NCI-H2171 treated with DMSO at 0.1 percent for 48 hours (cell line): ENCODE data around the gene ABCG1.
A peak's percentile ranks its signal among the peaks of the same experiment; 100 is the strongest.

Source experiments
- DNase-seq: peaks from one replicate; lab custom pipeline; 2025; lab: John Stamatoyannopoulos, UW

ABCG1 gene

GRCh38 chr21:42251654-42252324 lies 32.8 kb downstream of the ABCG1 start:
- no peak for DNase-seq

DNA sequence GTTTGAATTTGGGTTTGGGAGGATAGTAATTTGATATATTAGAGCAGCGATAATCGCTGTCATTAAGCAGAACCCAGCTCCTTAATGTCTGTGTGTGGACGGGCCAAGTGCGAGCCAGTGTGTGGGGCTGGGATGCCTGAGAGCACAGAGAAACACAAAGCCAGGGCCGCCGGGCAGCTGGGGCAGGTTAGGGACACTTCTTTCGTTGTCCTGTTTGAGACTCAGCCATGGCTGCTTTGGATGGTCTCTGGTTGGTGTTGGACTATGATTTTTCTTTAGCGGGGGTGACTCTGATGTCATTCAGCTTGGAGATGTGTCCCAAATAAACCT lies 33.4 kb downstream of the ABCG1 start:
- DNase-seq = no peak

- no peak for DNase-seq
These were observed 33.9 kb downstream of the ABCG1 start for GRCh38 chr21:42252778-42253340.

DNA sequence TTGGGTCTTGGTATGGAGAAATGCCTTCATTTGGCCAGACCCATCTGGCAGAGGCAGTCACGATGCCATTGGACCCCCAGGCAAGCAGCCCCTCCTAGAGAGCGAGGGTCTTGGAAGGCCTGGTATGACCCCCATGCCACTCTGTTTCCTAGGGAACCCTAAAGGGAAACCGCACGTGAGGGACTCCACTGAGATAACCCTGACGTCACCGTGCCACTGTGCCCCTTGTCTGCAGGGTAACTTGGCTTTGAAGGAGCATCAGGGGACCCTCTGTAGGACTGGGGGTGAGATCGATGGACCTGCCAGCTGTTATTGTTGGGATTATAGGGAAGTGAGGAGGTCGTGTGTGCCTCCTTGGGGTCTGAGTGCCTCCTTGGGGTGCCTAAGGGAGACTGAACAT lies 34.5 kb downstream of the ABCG1 start:
- no peak for DNase-seq

DNA sequence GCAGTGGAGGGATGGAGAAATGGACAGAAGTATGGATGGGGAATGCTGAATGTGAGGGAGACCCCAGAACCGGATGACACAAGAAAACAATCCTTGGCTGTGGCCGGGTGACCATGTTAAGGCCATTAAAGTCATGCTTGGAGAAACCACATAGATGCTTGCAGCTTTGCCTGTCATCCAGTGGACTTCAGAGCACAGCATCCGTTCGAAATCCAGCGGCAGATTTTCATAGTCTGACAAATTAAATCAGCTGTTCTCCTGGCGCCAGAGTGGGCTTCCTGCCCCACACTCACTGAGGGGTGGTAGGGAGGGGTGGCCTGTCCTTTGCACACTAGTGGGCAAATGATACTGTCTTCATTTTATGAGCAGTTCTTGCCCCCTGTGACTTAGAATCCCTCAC lies 35.1 kb downstream of the ABCG1 start:
- DNase-seq = no peak

- DNase-seq = no peak
These were observed 36.0 kb downstream of the ABCG1 start for GRCh38 chr21:42254651-42255601.

DNA sequence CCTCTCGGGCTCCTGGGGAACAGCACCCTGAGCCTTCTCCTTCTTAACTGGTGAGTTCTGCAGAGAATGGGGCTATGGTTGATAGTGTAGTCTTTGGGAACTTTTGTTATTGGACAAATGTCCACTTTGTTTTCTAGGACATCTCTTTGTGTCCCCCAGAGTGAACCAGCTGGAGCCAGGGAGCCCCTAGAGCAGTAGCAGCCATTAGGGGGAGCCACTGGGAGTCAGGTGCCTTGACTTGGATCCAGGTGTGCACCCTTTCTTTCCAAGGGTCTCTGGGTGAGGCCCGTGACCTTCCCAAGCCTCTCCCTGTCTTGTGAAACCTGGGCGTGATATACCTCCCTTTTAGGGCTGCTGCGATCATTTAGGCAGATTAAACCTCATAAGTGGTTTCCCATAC lies 36.9 kb downstream of the ABCG1 start:
- no peak for DNase-seq

DNA sequence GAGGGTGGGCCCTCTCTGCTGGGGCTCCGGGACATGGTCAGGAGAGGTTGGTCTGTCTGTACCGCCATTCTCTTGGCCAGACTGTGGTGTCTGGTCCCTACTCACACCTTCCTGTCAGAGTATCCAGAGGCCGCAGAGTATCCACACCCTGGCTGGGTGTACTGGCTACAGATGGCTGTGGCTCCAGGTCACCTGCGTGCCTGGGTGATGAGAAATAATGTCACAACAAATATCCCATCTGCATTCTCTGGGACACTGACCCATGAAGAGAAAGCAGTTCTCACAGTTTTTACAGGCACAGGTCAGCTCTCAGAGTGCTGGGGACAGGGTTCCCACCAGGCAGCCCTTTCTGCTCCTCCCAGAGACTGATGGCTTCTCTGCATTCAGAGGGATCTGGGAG lies 37.4 kb downstream of the ABCG1 start:
- no peak for DNase-seq

- DNase-seq = no peak
These were observed 38.3 kb downstream of the ABCG1 start for GRCh38 chr21:42257091-42257765.

GRCh38 chr21:42258150-42258884 lies 39.4 kb downstream of the ABCG1 start:
- peak; percentile 41 for DNase-seq

DNA sequence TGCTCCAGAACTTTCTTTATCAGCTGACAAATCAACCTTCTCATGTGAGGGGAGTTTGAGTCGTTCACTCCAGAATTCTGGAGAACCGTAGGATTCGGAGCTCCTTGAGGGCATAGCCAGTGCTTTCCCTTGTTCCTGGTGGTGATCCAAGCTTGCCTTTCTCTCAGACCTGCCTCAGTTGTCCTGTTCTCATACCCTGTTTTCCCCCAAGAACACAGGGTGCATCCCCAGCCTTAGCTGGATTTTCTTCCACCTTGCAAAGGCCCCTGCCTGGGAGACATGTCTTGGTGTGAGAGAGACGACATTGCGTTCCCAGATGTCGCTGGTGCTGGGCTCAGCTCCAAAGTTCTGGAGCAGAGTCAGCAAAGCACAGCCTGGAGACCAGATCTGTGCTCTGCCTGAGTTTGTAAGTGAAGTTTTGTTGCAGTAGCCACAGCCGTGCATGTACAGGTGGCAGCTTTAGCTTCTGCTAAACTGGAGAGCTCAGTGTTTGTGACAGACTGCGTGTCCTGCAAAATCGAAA lies 40.0 kb downstream of the ABCG1 start:
- DNase-seq = no peak

DNA sequence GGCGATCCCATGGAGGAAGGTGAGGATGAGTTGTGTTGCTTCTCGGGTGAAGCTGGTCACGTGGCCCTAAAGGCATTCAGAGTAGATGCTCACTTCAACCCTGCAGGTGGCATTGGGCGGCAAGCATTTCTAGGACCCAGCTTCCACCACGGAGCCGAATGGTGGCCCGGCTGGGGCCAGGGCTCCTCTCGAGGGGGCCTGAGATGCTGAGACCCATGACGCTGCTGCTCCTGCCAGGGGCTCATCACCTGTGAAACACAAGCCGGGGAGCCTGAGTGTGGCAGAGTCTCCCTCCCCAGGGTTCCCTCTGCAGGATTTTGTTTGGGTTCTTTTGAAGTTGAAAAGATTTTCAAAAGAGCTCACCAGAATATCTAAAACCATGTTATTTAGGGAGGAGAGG lies 41.2 kb downstream of the ABCG1 start:
- DNase-seq = no peak

DNA sequence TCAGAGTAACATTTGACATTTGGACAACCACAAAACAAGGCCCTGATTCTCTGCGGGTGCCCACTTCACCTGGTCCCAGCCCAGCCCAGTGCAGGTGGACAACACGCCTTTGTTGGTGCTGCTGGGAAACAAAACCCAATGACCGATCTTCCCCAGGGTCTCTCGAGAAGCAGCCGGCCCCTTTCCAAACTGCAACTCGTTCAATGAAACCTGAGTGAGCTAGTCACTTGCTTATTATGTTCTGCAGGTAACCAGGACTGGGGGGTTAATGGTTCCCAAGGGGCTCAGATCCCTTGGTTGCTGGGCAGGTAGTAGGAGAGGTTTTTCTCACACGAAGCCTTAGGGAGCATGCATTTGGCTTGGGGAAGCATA lies 42.9 kb downstream of the ABCG1 start:
- DNase-seq = no peak

DNA sequence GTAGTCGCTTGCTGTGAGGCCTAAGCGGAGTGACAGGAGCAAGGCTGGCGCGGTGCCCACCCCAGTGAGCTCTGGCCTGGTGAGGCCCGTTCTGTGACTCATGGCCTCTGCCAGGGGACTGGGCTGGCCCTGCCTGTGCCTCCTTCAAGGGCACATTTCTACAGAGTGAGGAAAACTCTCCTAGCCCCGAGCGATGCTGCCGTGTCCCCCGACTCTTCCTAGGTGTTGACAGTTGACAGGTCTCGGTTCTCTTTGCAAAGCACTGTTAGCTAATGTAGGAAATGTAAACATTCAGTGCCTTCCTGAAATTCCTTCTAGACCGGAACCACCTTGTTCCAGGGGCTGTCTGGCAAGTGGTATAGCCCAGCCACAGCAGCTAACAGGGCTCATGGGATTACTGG lies 43.9 kb downstream of the ABCG1 start:
- no peak for DNase-seq

DNA sequence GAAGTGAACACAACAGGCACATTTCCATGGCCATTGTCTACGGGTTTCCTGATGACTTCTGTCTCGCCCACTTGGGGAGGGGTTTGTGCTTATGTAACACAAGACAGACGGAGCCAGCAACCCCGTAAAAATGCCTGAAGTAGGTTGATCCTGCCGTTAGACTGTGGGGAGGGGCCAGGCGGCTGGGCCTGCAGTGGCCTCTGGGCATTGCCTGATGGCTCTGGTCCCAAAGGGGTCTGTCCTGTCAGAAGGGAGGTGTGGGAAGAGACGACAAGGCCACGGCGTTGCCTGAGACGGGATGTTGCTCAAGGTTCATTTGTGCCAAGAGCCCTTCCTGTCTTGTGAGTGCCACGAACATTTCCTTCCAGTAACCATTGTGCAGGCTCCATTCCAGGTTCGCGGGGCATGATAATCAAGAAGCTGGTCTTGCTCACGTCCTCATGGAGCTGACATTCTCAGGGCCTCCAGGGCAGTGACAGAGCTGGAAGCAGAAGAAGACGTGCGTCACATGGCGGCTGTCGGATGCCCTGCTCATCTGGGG lies 44.7 kb downstream of the ABCG1 start:
- no peak for DNase-seq

GRCh38 chr21:42264245-42265195 lies 45.6 kb downstream of the ABCG1 start:
- no peak for DNase-seq

DNA sequence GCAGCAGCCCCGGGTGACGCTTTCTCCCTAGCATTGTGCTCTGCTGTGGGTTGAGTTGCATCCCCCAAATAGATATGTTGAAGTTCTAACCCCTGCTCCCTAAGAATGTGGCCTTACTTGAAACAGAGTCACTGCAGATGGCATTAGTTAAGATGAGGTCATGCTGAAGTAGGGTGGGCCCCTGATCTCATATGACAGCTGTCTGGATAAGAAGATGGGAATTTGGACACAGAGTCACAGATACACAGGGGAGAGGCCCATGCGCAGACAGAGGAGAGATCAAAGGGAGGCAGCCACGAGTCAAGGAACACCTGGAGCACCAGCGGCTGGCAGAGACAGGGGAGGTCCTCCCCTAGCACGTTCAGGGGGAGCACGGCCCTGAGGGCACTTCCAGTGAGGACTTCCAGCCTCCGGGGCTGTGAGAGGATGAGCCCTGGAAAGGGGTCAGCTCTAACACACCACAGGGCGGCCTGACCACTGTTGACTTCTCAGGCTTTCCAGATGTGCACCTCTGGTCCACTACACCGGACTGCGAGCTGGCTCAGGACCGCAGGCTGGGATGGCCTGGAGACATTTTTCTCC lies 46.4 kb downstream of the ABCG1 start:
- DNase-seq = no peak

GRCh38 chr21:42266971-42267556 lies 48.1 kb downstream of the ABCG1 start:
- DNase-seq = no peak

GRCh38 chr21:42269386-42269785 lies 50.4 kb downstream of the ABCG1 start:
- peak; percentile 29 for DNase-seq

DNA sequence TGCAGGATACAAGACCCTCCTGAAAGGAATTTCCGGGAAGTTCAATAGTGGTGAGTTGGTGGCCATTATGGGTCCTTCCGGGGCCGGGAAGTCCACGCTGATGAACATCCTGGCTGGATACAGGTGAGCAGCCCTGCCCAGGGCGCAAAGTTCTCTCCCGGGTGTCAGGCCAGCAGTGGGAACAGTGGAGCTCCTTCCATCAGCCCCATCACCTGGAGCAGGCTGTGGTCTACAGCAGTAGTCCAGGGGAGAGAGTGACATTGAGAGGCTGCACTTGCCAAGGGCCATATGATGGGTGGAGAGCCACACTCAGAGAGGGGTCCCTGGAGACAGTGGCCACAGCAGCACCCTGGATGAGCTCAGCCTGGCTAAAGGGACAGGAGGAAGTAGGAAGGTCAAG lies 52.1 kb downstream of the ABCG1 start:
- DNase-seq = no peak
